WTC11 (cell line): ENCODE measurements around the gene GJC1.

Source experiments
- CTCF ChIP-seq: fragments of 200-600 bp; IDR thresholded peaks from 2 replicates; pipeline ENCODE4 v1.8.0; 2022; ENCODE audit warnings: antibody characterized with exemption
- ETV6 ChIP-seq: sonication (generic); formaldehyde crosslinking; IDR thresholded peaks from 2 replicates; pipeline ENCODE4 v1.8.1; 2022; ENCODE audit warnings: mild to moderate bottlenecking, missing genetic modification reagents
- GABPB1 ChIP-seq: sonication (generic); formaldehyde crosslinking; IDR thresholded peaks from 2 replicates; pipeline ENCODE4 v1.8.1; 2023; ENCODE audit warnings: mild to moderate bottlenecking, missing genetic modification reagents
- MAX ChIP-seq: sonication (generic); formaldehyde crosslinking; IDR thresholded peaks from 2 replicates; pipeline ENCODE4 v1.8.0; 2022; ENCODE audit warnings: mild to moderate bottlenecking, missing genetic modification reagents
- MXD4 ChIP-seq: fragments of 250-450 bp; sonication (Bioruptor Pico); IDR thresholded peaks from 2 replicates; pipeline ENCODE4 v1.8.0; 2021; ENCODE audit warnings: mild to moderate bottlenecking, moderate library complexity, borderline replicate concordance
- NR2C2 ChIP-seq: sonication (generic); formaldehyde crosslinking; IDR thresholded peaks from 2 replicates; pipeline ENCODE4 v1.8.0; 2022; ENCODE audit warnings: mild to moderate bottlenecking, missing genetic modification reagents
- USF2 ChIP-seq: sonication (generic); formaldehyde crosslinking; IDR thresholded peaks from 2 replicates; pipeline ENCODE4 v1.8.1; 2023; ENCODE audit warnings: mild to moderate bottlenecking, missing genetic modification reagents, moderate library complexity
- ZNF121 ChIP-seq: sonication (generic); formaldehyde crosslinking; IDR thresholded peaks from 2 replicates; pipeline ENCODE4 v1.8.0; 2023; ENCODE audit warnings: missing genetic modification reagents
- ZNF232 ChIP-seq: sonication (generic); formaldehyde crosslinking; IDR thresholded peaks from 2 replicates; pipeline ENCODE4 v1.8.0; 2022; ENCODE audit warnings: mild to moderate bottlenecking, missing genetic modification reagents
- ZNF423 ChIP-seq: fragments of 250-450 bp; sonication (Bioruptor Pico); IDR thresholded peaks from 2 replicates; pipeline ENCODE4 v2.1.2; 2022; ENCODE audit warnings: mild to moderate bottlenecking, moderate library complexity

- TF ChIP-seq ETV6 (CRISPR knock-in tag): no peak
- no peak for TF ChIP-seq GABPB1
- TF ChIP-seq ZNF423 (CRISPR knock-in tag): no peak
- no peak for TF ChIP-seq ZNF121 (CRISPR knock-in tag)
- no peak for TF ChIP-seq NR2C2 (CRISPR knock-in tag)
- no peak for TF ChIP-seq ZNF232 (CRISPR knock-in tag)
- TF ChIP-seq CTCF: no peak
- no peak for TF ChIP-seq MXD4
- TF ChIP-seq USF2 (CRISPR knock-in tag): no peak
- TF ChIP-seq MAX: no peak
Observed at GRCh38 chr17:44752953-44753861, 76.9 kb downstream of the GJC1 start.
